Measurements from ENCODE around the gene TOMM6.

Gene TOMM6

GRCh38 chr6:41780551-41781365, 6.7 kb upstream of the TOMM6 start, which contains the start of gene PRICKLE4:
Gene PRICKLE4 (plus strand): TSS chr6:41780782. CDS start chr6:41783474, 2,692 bp downstream.
- TF ChIP-seq OSR1 (CRISPR knock-in tag; IDR thresholded peaks at IDR 0.05) = no peak
- no peak for TF ChIP-seq ZNF8 (CRISPR knock-in tag; IDR thresholded peaks at IDR 0.05)
- TF ChIP-seq, protein P1, sequence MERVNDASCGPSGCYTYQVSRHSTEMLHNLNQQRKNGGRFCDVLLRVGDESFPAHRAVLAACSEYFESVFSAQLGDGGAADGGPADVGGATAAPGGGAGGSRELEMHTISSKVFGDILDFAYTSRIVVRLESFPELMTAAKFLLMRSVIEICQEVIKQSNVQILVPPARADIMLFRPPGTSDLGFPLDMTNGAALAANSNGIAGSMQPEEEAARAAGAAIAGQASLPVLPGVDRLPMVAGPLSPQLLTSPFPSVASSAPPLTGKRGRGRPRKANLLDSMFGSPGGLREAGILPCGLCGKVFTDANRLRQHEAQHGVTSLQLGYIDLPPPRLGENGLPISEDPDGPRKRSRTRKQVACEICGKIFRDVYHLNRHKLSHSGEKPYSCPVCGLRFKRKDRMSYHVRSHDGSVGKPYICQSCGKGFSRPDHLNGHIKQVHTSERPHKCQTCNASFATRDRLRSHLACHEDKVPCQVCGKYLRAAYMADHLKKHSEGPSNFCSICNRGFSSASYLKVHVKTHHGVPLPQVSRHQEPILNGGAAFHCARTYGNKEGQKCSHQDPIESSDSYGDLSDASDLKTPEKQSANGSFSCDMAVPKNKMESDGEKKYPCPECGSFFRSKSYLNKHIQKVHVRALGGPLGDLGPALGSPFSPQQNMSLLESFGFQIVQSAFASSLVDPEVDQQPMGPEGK (CRISPR knock-in tag; IDR thresholded peaks at IDR 0.05; ENCODE audit: borderline replicate concordance) = no peak
- no peak for TF ChIP-seq ZFP3 (CRISPR knock-in tag; IDR thresholded peaks at IDR 0.05)
- no peak for TF ChIP-seq TCF4 (CRISPR knock-in tag; IDR thresholded peaks at IDR 0.05; ENCODE audit: borderline replicate concordance)
- TF ChIP-seq, protein P2, sequence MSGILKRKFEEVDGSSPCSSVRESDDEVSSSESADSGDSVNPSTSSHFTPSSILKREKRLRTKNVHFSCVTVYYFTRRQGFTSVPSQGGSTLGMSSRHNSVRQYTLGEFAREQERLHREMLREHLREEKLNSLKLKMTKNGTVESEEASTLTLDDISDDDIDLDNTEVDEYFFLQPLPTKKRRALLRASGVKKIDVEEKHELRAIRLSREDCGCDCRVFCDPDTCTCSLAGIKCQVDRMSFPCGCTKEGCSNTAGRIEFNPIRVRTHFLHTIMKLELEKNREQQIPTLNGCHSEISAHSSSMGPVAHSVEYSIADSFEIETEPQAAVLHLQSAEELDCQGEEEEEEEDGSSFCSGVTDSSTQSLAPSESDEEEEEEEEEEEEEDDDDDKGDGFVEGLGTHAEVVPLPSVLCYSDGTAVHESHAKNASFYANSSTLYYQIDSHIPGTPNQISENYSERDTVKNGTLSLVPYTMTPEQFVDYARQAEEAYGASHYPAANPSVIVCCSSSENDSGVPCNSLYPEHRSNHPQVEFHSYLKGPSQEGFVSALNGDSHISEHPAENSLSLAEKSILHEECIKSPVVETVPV (CRISPR knock-in tag; IDR thresholded peaks at IDR 0.05) = no peak
- TF ChIP-seq POU6F1 (CRISPR knock-in tag; IDR thresholded peaks at IDR 0.05; ENCODE audit: borderline replicate concordance, low read depth) = no peak
- no peak for TF ChIP-seq ZFP30 (CRISPR knock-in tag; IDR thresholded peaks at IDR 0.05)
- TF ChIP-seq ARNTL (CRISPR knock-in tag; IDR thresholded peaks at IDR 0.05; ENCODE audit: borderline replicate concordance, low read depth) = no peak
- no peak for TF ChIP-seq ISL1 (CRISPR knock-in tag; IDR thresholded peaks at IDR 0.05)
- TF ChIP-seq GLIS3 (CRISPR knock-in tag; IDR thresholded peaks at IDR 0.05) = no peak
- TF ChIP-seq RARB (CRISPR knock-in tag; IDR thresholded peaks at IDR 0.05) = no peak
- TF ChIP-seq CSDC2 (CRISPR knock-in tag; IDR thresholded peaks at IDR 0.05) = no peak
- ATAC-seq = peak; percentile 58

GRCh38 chr6:41781366-41781730, 6.1 kb upstream of the TOMM6 start:
- ATAC-seq = no peak
- TF ChIP-seq SNAI2 (CRISPR knock-in tag; IDR thresholded peaks at IDR 0.05) = no peak

GRCh38 chr6:41783106-41783780, 4.3 kb upstream of the TOMM6 start:
- TF ChIP-seq GLIS3 (CRISPR knock-in tag; IDR thresholded peaks at IDR 0.05) = no peak
- TF ChIP-seq, protein P2 (CRISPR knock-in tag; IDR thresholded peaks at IDR 0.05) = no peak
- TF ChIP-seq ZNF8 (CRISPR knock-in tag; IDR thresholded peaks at IDR 0.05) = no peak
- TF ChIP-seq CREB5 (CRISPR knock-in tag; IDR thresholded peaks at IDR 0.05; ENCODE audit: low read depth) = no peak
- no peak for TF ChIP-seq PPARA (CRISPR knock-in tag; IDR thresholded peaks at IDR 0.05; ENCODE audit: borderline replicate concordance)
- TF ChIP-seq ZFP3 (CRISPR knock-in tag; IDR thresholded peaks at IDR 0.05) = no peak
- TF ChIP-seq POU6F1 (CRISPR knock-in tag; IDR thresholded peaks at IDR 0.05; ENCODE audit: borderline replicate concordance, low read depth) = no peak
- TF ChIP-seq TCF4 (CRISPR knock-in tag; IDR thresholded peaks at IDR 0.05; ENCODE audit: borderline replicate concordance) = no peak
- TF ChIP-seq, protein P3, sequence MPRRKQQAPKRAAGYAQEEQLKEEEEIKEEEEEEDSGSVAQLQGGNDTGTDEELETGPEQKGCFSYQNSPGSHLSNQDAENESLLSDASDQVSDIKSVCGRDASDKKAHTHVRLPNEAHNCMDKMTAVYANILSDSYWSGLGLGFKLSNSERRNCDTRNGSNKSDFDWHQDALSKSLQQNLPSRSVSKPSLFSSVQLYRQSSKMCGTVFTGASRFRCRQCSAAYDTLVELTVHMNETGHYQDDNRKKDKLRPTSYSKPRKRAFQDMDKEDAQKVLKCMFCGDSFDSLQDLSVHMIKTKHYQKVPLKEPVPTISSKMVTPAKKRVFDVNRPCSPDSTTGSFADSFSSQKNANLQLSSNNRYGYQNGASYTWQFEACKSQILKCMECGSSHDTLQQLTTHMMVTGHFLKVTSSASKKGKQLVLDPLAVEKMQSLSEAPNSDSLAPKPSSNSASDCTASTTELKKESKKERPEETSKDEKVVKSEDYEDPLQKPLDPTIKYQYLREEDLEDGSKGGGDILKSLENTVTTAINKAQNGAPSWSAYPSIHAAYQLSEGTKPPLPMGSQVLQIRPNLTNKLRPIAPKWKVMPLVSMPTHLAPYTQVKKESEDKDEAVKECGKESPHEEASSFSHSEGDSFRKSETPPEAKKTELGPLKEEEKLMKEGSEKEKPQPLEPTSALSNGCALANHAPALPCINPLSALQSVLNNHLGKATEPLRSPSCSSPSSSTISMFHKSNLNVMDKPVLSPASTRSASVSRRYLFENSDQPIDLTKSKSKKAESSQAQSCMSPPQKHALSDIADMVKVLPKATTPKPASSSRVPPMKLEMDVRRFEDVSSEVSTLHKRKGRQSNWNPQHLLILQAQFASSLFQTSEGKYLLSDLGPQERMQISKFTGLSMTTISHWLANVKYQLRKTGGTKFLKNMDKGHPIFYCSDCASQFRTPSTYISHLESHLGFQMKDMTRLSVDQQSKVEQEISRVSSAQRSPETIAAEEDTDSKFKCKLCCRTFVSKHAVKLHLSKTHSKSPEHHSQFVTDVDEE (CRISPR knock-in tag; IDR thresholded peaks at IDR 0.05) = no peak
- TF ChIP-seq ESRRG (CRISPR knock-in tag; IDR thresholded peaks at IDR 0.05) = no peak
- TF ChIP-seq CSDC2 (CRISPR knock-in tag; IDR thresholded peaks at IDR 0.05) = no peak
- TF ChIP-seq ISL1 (CRISPR knock-in tag; IDR thresholded peaks at IDR 0.05) = no peak
- no peak for TF ChIP-seq RARB (CRISPR knock-in tag; IDR thresholded peaks at IDR 0.05)
- TF ChIP-seq ZNF70 (CRISPR knock-in tag; IDR thresholded peaks at IDR 0.05) = no peak
- no peak for ATAC-seq

Data from SK-N-SH treated with all-trans-retinoic acid at 6 μM for 48 hours (cell line).